OCI-LY7 (cell line): ENCODE data around the gene CYP20A1. TPM values are rescaled to one million over a fixed set of nuclear protein-coding genes. Genes with fewer than 3 reads are reported as not detected.
A peak's percentile ranks its signal among the peaks of the same experiment; 100 is the strongest.

ENCODE experiments used
- BruUV-seq: library from RNA; stranded (reverse); fragments of 400-500 nt; replicated peaks from 2 replicates; lab custom pipeline; 2021; lab: Mats Ljungman, UMichigan
- CTCF ChIA-PET: fragments of 300-600 bp; sonication (Branson Sonifier 250); formaldehyde crosslinking; loops from one replicate; lab custom pipeline; 2022; ENCODE audit warnings: antibody characterized with exemption; ENCODE audit not compliant: unreplicated experiment; lab: Charles Lee
- POLR2A ChIA-PET: fragments of 300-600 bp; sonication (Branson Sonifier 250); formaldehyde crosslinking; loops from one replicate; lab custom pipeline; 2022; ENCODE audit warnings: antibody characterized with exemption; lab: Charles Lee
- DNase-seq: peaks from one replicate; pipeline ENCODE4 v3.0.0-alpha.2; 2015; ENCODE audit warnings: low spot score
- H2AFZ ChIP-seq: fragments of 200-600 bp; sonication (generic), shearing (Covaris generic); 2 replicates; pipeline ENCODE4 v1.6.1; 2014; ENCODE audit warnings: mild to moderate bottlenecking, antibody characterized with exemption, low read length, moderate library complexity
- H3K27ac ChIP-seq: fragments of 200-600 bp; sonication (generic); 2 replicates; pipeline ENCODE4 v1.5.1; 2014; ENCODE audit warnings: mixed run types, low read depth, mild to moderate bottlenecking, moderate library complexity, low read length, inconsistent platforms; ENCODE audit not compliant: poor library complexity, severe bottlenecking
- H3K36me3 ChIP-seq: fragments of 200-600 bp; sonication (generic); 2 replicates; pipeline ENCODE4 v1.6.1; 2014; ENCODE audit warnings: mild to moderate bottlenecking, antibody characterized with exemption, low read length, moderate library complexity, mixed read lengths; ENCODE audit not compliant: insufficient read depth
- H3K4me1 ChIP-seq: fragments of 200-600 bp; sonication (generic); 2 replicates; pipeline ENCODE4 v1.5.1; 2014; ENCODE audit warnings: mild to moderate bottlenecking, low read length; ENCODE audit not compliant: insufficient read depth, poor library complexity, severe bottlenecking
- H3K4me2 ChIP-seq: fragments of 200-600 bp; sonication (generic); 2 replicates; pipeline ENCODE4 v1.6.1; 2014; ENCODE audit warnings: mild to moderate bottlenecking, low read length
- H3K4me3 ChIP-seq: fragments of 200-600 bp; sonication (generic); 2 replicates; pipeline ENCODE4 v1.5.1; 2014; ENCODE audit warnings: mild to moderate bottlenecking, low read depth, low read length; ENCODE audit not compliant: poor library complexity, severe bottlenecking
- H3K79me2 ChIP-seq: fragments of 200-600 bp; sonication (generic); 2 replicates; pipeline ENCODE4 v1.6.1; 2016; ENCODE audit warnings: low read depth, mild to moderate bottlenecking, low read length, moderate library complexity, mixed read lengths; ENCODE audit not compliant: insufficient read depth
- H3K9me2 ChIP-seq: fragments of 200-600 bp; sonication (generic); 2 replicates; pipeline ENCODE4 v1.6.1; 2016; ENCODE audit warnings: mild to moderate bottlenecking, low read length, mixed read lengths; ENCODE audit not compliant: insufficient read depth
- H3K9me3 ChIP-seq: fragments of 200-600 bp; sonication (generic); 2 replicates; pipeline ENCODE4 v1.6.1; 2014; ENCODE audit warnings: mild to moderate bottlenecking, mixed run types, low read length, mixed read lengths
- H4K20me1 ChIP-seq: fragments of 200-600 bp; sonication (generic); 2 replicates; pipeline ENCODE4 v1.6.1; 2014; ENCODE audit warnings: mild to moderate bottlenecking, antibody characterized with exemption, low read length, moderate library complexity, mixed read lengths; ENCODE audit not compliant: insufficient read depth
- CTCF ChIP-seq: fragments of 200-600 bp; sonication (generic); conservative IDR thresholded peaks from 2 replicates; pipeline ENCODE4 v1.5.1; 2014; ENCODE audit warnings: mild to moderate bottlenecking, antibody characterized with exemption, low read length, moderate library complexity, mixed read lengths
- EZH2phosphoT487 ChIP-seq: fragments of 200-600 bp; sonication (generic); IDR thresholded peaks from 2 replicates; pipeline ENCODE4 v1.6.1; 2018; ENCODE audit warnings: low read depth, borderline replicate concordance, mild to moderate bottlenecking, mixed run types, antibody characterized with exemption, low read length, moderate library complexity, mixed read lengths
- intact Hi-C: fragments of 100-400 bp; cut with micrococcal nuclease; formaldehyde crosslinking; loops from one replicate; pipeline ENCODE4 v1.10.0; 2022; ENCODE audit not compliant: unreplicated experiment
- total RNA-seq, 2 experiments: library from RNA; depleted of rRNA in 1 of 2; stranded (reverse); fragments of >200 nt in 1 of 2; shearing (Covaris generic) in 1 of 2; gene quantifications; 2 replicates each; pipeline ENCODE4 v1.2.3, GENCODE V29; 2014 to 2022

The CYP20A1 gene
- total RNA-seq, 2 experiments from 2014 or later: 14.7 to 20.3 TPM

- Histone ChIP-seq H4K20me1 (no peaks in the 10 kb centered on the region), H3K4me3 (no peak overlapping the region), H3K27ac (no peak overlapping the region), H3K79me2 (no peaks in the 10 kb centered on the region), H3K36me3 (peaks cover 71% of the 10 kb centered on the region), H3K9me2 (no peaks in the 10 kb centered on the region), H3K4me2 (no peak overlapping the region), H2AFZ (no peak overlapping the region), H3K9me3 (no peaks in the 10 kb centered on the region), H3K4me1 (no peaks in the 10 kb centered on the region)
- ChIA-PET POLR2A (interaction anchor here (1.2 kb wide), 1 partner anchor 16 kb away, joined by 4 read pairs; no protein-coding TSS in a partner anchor), CTCF (no interaction called here)
- no peak for DNase-seq
- no TSS peak for BruUV-seq
- TF ChIP-seq CTCF (0 out of 2 replicates have a peak, but pooled peaks have one; percentile 23), EZH2phosphoT487 (no peak)
- intact Hi-C loops: no loop called here
Measured at GRCh38 chr2:203279288-203279687, 40.5 kb downstream of the CYP20A1 start.

- ChIA-PET CTCF (no interaction called here), POLR2A (interaction anchor here (0.5 to 1.1 kb wide), 2 partner anchors 13 to 14 kb away, joined by 3 read pairs; no protein-coding TSS in a partner anchor)
- Histone ChIP-seq H3K36me3 (peaks cover 74% of the 10 kb centered on the region), H3K79me2 (no peaks in the 10 kb centered on the region), H3K9me3 (no peaks in the 10 kb centered on the region), H4K20me1 (no peaks in the 10 kb centered on the region), H3K4me3 (no peak overlapping the region), H2AFZ (no peak overlapping the region), H3K9me2 (no peaks in the 10 kb centered on the region), H3K4me1 (no peaks in the 10 kb centered on the region), H3K4me2 (no peak overlapping the region), H3K27ac (no peak overlapping the region)
- TF ChIP-seq CTCF (no peak), EZH2phosphoT487 (no peak)
- intact Hi-C loops: no loop called here
- no peak for DNase-seq
- no TSS peak for BruUV-seq
Measured at GRCh38 chr2:203280428-203281064, 41.7 kb downstream of the CYP20A1 start.

- H2AFZ ChIP-seq: no peak overlapping the region
- no peak overlapping the region for H3K4me2 ChIP-seq
- ChIA-PET CTCF (no interaction called here), POLR2A (interaction anchor here (0.5 to 1.0 kb wide), 4 partner anchors 9 to 110 kb away, joined by 3 read pairs; no protein-coding TSS in a partner anchor)
- BruUV-seq: no TSS peak
- TF ChIP-seq EZH2phosphoT487 (no peak), CTCF (no peak)
- no peaks in the 10 kb centered on the region for H4K20me1 ChIP-seq
- H3K36me3 ChIP-seq: peaks cover 81% of the 10 kb centered on the region
- no peak overlapping the region for H3K4me3 ChIP-seq
- H3K9me2 ChIP-seq: no peaks in the 10 kb centered on the region
- H3K9me3 ChIP-seq: no peaks in the 10 kb centered on the region
- DNase-seq: no peak
- intact Hi-C loops: no loop called here
- no peaks in the 10 kb centered on the region for H3K4me1 ChIP-seq
- no peaks in the 10 kb centered on the region for H3K79me2 ChIP-seq
- no peak overlapping the region for H3K27ac ChIP-seq
Measured at GRCh38 chr2:203282101-203282500, 43.3 kb downstream of the CYP20A1 start.
